ENCODE measurements around the gene PPP1R13B.

Gene PPP1R13B

GRCh38 chr14:103728721-103729120 is 118.7 kb downstream of the PPP1R13B start:
- H3K4me3 ChIP-seq (ENCODE audit: low read length) = no peak overlapping the region
- no peak for TF ChIP-seq ZNF274 (IDR thresholded peaks at IDR 0.05; ENCODE audit: low read depth, low read length)

DNA sequence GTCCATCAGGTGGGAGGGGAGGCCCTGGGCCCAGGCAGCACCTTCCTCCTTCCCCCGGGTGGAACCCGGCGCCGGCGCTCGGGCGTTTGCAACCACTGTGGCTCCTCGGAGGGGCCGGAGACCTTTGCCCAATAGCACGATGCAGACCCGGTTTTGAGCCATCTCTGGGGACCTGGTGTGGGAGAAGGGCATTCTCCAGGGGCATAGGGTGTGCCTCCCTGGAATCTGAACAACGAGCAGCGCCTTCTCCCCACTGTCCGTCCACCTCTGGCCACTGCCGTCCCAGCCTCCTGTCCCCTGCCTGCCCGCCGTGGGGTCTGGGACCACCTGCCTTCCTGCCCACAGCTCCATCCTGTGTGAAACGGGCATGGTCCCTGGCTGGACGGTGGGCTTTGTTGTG is 119.2 kb downstream of the PPP1R13B start:
- TF ChIP-seq ZNF274 (IDR thresholded peaks at IDR 0.05; ENCODE audit: low read depth, low read length) = no peak

DNA sequence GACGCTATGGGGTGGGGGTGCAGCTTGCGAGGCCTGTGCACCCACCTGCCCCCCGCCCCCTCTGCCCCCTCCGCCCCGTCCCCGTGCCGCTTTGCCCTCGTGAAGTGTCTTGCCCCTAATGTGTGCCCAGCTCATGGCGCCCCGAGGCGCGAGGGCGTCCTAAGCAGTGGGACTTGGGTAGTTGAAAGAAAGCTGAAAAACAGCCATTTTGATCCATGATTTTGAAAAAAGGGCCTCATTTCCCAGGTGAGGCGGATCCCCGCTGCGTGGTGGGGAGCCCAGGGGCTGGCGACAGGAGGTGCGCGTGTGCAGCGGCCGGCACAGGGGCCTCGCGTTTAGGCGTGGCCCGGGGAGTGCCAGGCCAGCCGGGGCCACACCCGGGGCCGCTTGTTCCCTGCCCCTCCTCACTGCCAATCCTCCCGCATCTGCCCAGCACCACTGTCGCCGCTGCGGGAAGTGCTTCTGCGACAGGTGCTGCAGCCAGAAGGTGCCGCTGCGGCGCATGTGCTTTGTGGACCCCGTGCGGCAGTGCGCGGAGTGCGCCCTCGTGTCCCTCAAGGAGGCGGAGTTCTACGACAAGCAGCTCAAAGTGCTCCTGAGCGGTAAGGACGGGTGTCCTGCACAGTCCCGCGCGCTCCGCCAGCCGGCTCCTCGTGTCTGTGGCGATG is 119.9 kb downstream of the PPP1R13B start:
- no peak for TF ChIP-seq ZNF274 (IDR thresholded peaks at IDR 0.05; ENCODE audit: low read depth, low read length)
- H3K4me3 ChIP-seq (ENCODE audit: low read length) = no peak overlapping the region

More for the DNA sequence above, 119.2 kb downstream of the PPP1R13B start:
- no peak overlapping the region for H3K4me3 ChIP-seq (ENCODE audit: low read length)

GRCh38 chr14:103726474-103726873 is 120.9 kb downstream of the PPP1R13B start:
- H3K4me3 ChIP-seq (ENCODE audit: low read length) = no peak overlapping the region
- no peak for TF ChIP-seq ZNF274 (IDR thresholded peaks at IDR 0.05; ENCODE audit: low read depth, low read length)

GRCh38 chr14:103725739-103726395 is 121.5 kb downstream of the PPP1R13B start:
- H3K4me3 ChIP-seq (ENCODE audit: low read length) = no peak overlapping the region
- TF ChIP-seq ZNF274 (IDR thresholded peaks at IDR 0.05; ENCODE audit: low read depth, low read length) = no peak

GRCh38 chr14:103725001-103725682 is 122.2 kb downstream of the PPP1R13B start:
- H3K4me3 ChIP-seq (ENCODE audit: low read length) = no peak overlapping the region
- TF ChIP-seq ZNF274 (IDR thresholded peaks at IDR 0.05; ENCODE audit: low read depth, low read length) = no peak

DNA sequence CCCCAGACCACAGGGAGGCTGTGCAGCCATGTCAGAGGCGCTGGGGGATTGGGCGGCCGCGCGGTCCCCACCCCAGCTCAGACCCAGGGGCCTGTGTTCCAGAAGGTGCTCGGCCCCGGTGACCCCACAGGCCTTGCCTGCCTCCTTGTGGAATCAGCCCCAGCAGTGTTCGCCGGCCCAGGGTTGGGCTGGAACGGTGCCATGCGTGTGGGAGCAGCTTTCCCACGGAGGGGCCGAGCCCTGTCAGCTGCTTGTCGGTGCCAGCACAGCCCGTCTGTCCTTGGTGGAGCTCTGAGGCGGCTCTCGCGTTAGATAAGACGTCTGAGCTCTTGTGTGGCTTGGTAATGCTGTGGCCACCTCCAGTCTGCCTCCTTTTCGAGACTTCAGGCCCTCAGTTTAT is 123.3 kb downstream of the PPP1R13B start:
- TF ChIP-seq ZNF274 (IDR thresholded peaks at IDR 0.05; ENCODE audit: low read depth, low read length) = no peak

DNA sequence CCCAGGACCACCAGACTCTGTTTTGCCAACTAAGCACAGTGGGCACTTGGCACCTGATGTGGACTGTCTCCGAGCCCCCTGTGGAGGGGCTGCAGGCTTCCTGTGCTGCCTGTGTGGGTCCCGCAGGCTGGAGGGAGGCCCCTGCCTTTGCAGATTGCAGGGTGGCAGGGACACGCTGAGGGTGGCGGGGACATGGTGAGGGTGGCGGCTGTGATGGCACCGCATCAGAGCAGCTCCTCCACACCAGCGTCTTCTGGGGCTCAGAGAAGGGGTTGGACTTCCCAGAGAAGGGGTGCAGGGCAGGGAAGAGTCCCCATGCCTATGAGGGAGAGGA is 123.7 kb downstream of the PPP1R13B start:
- H3K4me3 ChIP-seq (ENCODE audit: low read length) = no peak overlapping the region
- TF ChIP-seq ZNF274 (IDR thresholded peaks at IDR 0.05; ENCODE audit: low read depth, low read length) = no peak

More for the DNA sequence above, 123.3 kb downstream of the PPP1R13B start:
- no peak overlapping the region for H3K4me3 ChIP-seq (ENCODE audit: low read length)

GRCh38 chr14:103721334-103722120 is 125.8 kb downstream of the PPP1R13B start:
- TF ChIP-seq ZNF274 (IDR thresholded peaks at IDR 0.05; ENCODE audit: low read depth, low read length) = no peak
- H3K4me3 ChIP-seq (ENCODE audit: low read length) = no peak overlapping the region

DNA sequence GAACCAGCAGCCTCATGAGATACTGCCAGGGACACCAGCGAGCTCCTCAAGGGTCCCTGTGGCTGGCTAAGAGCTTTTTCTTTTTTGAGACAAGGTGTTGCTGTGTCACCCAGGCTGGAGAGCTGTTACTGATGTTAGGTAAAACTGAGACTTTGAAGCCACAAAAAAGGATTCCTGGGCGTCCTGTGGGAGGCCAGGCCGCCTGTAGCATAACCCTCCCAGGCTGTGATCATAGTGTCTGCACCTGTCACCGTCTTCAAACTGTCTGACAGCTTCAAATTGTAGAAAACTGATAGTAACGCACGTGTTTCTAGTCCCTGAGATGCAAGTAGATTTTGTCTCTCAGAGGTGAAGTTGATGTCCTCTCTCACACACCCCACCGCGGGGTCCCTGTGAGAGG is 127.6 kb downstream of the PPP1R13B start:
- no peak for TF ChIP-seq ZNF274 (IDR thresholded peaks at IDR 0.05; ENCODE audit: low read depth, low read length)
- H3K4me3 ChIP-seq (ENCODE audit: low read length) = no peak overlapping the region

DNA sequence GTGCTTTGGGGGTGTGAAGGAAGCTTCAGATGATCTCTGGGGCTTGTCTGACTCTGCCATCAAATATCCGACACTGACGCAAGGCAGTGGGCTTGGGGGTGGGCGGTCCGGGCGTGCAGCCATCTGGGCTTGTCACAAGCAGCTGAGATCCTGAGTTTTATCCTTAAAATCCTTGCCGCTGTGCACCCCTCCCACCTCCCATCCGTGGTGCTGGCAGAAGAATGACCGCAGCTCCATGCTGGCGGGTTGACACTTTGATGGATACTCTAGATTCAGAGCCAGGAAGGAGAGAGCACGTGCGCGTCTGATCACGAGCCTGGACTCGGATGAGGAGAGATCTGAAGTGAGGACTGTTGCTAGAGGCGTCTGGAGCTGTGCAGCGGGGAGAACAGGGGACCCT is 128.8 kb downstream of the PPP1R13B start:
- TF ChIP-seq ZNF274 (IDR thresholded peaks at IDR 0.05; ENCODE audit: low read depth, low read length) = no peak
- no peak overlapping the region for H3K4me3 ChIP-seq (ENCODE audit: low read length)

DNA sequence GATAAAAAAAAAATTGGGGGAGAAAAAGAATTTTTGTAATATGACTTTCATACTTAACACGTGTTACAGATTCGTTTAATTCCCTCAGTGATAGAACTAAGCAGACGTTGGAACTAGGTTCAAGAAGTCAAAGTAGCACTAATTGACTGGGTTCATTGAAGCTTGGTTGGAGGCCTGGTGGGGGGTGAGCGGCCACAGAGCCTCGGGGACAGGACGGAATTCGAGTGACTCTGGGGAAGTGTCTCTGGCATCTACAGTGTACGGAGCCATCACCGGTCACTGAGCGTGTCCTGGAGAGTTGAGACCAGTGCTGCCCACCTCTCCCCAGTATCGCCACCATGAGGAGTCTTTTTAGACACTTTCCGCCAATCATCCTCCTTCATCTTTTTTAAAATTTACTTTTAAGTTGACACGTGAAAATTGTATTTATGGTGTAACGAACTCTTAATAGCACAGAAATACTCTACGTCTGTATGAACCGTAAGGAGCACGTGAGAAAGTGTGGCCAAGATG is 130.4 kb downstream of the PPP1R13B start:
- no peak for TF ChIP-seq ZNF274 (IDR thresholded peaks at IDR 0.05; ENCODE audit: low read depth, low read length)
- H3K4me3 ChIP-seq (ENCODE audit: low read length) = peak overlapping the region; percentile 74

- TF ChIP-seq ZNF274 (IDR thresholded peaks at IDR 0.05; ENCODE audit: low read depth, low read length) = no peak
- peak overlapping the region; percentile 74 for H3K4me3 ChIP-seq (ENCODE audit: low read length)
Measured at GRCh38 chr14:103716091-103716801, 131.1 kb downstream of the PPP1R13B start.
